HG02610 (cell line): ENCODE measurements around the gene YES1.
"Not testable (repeated sequence)": the region's sequence is repeated elsewhere in the genome, so short reads cannot be mapped to it uniquely, and the experiment has no call there.

ENCODE experiments used
- ATAC-seq: cut with Tn5 transposase; IDR thresholded peaks from one replicate; pipeline ENCODE4 v1.9.1; 2021; ENCODE audit warnings: mild to moderate bottlenecking, moderate library complexity; ENCODE audit not compliant: unreplicated experiment

The YES1 gene

DNA sequence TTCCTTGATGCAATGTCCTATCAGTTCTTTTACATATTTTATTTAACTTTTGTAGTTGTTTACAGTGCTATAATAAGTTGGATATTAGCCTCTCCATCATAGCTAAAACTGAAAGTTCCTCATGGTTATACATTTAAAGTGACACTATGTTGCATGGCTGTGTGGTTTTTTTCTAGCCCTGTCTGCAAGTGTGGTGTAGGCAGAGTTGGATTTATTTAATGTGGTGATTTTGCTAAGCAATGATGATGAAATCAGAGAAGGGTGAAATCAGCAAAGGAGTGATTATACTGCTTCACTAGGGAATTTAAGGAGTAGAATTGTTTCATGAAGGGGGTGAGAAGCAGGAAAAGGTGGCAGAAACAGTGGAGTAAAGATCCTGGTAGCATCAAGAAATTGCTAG is 81.3 kb downstream of the YES1 start:
- no peak for ATAC-seq

GRCh38 chr18:730120-730519 is 81.9 kb downstream of the YES1 start:
- not testable (repeated sequence) for ATAC-seq

DNA sequence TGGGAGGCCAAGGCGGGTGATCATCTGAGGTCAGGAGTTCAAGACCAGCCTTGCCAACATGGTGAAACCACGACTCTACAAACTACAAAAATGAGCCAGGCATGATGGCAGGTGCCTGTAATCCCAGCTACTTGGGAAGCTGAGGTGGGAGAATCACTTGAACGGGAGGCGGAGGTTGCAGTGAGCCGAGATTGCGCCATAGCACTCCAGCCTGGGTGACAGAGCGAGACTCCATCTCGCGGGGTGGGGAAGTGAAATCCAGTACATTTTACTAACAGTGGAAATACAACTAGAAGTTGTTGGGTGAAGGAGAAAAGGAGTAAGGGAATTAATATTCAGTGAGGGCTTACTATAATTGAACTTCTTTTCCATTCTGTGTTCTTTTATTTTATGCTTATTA is 86.4 kb downstream of the YES1 start:
- no peak for ATAC-seq

- no peak for ATAC-seq
Observed at GRCh38 chr18:723541-724080, 88.4 kb downstream of the YES1 start.

DNA sequence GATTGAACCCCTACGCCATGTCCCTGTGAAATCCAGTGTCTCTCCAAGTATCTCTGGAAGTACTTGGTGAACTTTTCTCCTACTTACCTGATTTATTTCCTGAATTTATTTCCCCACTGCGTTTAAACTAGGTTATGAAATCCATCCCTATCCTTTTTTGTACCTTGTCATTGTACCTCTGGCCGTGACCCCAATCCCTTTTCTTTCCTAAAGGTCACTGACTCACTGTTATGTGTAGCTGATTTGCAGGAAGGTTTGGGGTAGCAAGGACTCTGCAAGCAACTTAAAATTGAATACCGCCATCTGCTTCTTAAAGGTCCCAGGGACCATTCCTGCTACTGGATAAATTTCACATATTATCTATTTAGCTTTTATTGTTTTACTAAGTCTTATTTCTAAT is 95.0 kb downstream of the YES1 start:
- ATAC-seq: no peak

DNA sequence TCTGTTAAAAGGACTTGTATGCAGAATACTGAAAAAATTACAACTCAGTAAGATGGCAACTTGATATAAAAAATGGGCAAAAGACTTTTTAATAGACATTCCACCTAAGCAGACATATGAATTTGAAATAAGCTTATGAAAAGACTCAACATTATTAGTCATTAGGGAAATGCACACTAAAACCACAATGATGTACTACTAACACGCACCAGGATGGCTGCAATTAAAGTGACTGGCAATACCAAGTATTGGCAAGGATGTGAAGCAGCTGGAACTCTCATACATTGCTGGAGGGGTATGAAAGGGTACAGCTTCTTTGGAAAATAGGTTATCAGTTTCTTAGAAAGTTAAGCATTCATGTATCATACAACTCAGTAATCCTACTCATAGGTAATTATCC is 96.4 kb downstream of the YES1 start:
- no peak for ATAC-seq

DNA sequence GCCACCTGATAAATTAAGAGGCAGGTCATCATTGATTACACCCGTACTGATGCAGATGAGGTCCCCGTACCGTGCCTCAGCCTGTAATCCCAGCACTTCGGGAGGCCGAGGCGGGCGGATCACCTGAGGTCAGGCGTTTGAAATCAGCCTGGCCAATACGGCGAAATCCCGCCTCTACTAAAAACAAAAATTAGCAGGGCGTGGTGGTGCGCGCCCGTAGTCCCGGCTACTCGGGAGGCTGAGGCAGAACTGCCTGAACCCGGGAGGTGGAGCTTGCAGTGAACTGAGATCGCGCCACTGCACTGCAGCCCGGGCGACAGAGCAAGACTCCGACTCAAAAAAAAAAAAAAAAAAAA is 98.9 kb downstream of the YES1 start:
- ATAC-seq: no peak

GRCh38 chr18:712401-713134 is 99.5 kb downstream of the YES1 start, which contains the start of gene ENOSF1:
Gene ENOSF1 (minus strand): TSS chr18:712630. CDS start chr18:712587, 43 bp downstream.
- peak; percentile 92 for ATAC-seq

- peak; percentile 54 for ATAC-seq
Observed at GRCh38 chr18:711657-712400, 100.2 kb downstream of the YES1 start.

- no peak for ATAC-seq
Observed at GRCh38 chr18:711310-711656, 100.8 kb downstream of the YES1 start.

DNA sequence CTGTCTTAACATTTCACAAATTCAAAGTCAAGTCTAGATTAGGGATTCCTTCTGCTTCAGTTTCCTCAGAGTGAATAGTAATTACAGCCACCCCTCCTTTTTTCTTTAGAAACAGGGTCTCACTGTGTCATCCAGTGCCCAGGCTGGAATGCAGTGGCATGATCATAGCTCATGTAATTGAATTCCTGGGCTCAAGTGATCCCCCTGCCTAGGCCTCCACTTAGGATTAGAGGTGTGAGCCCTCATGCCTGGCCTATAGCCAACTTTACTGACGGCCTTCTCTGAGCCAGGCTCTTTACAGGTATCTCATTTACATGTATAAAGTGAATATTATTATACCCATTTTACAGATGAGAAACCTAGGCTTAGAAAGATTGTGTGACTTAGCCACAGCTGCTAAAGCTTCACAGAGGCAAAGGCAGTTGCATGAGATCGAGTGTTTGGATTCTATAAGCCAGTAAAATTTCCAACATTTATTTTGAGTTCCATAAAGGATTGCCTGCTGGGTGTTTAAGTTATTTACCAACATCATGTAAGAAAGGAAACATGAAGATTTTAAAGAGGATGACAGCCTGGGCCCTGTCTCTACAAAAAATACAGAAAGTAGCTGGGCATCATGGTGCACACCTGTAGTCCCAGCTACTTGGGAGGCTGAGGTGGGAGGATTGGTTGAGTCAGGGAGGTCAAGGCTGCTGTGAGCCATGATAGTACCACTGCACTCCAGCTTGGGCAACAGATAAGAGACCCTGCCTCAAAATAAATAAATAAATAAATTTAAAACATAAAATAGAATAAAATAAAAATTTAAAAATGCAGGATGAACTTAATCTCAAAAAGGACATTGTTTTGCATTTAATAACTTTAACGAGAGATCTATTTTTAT is 101.4 kb downstream of the YES1 start:
- ATAC-seq: no peak

- ATAC-seq: no peak
Observed at GRCh38 chr18:709771-710170, 102.3 kb downstream of the YES1 start.

DNA sequence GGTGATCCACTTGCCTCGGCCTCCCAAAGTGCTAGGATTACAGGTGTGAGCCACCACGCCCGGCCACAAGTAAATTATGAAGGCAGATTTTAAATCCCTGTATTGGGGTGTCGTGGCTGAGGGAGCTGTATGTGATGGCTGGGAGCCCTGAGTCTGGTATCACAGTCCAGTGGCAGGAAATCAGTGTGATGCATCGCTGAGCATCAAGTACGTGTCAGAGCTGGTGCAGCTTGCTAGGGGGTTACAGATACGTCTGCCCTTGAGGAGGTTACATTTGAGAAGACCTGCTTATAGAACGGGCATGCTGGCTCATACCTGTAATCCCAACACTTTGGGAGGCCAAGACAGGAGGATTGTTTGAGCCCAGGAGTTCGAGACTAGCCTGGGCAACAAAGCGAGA is 103.9 kb downstream of the YES1 start:
- no peak for ATAC-seq

- no peak for ATAC-seq
Observed at GRCh38 chr18:706405-706804, 105.6 kb downstream of the YES1 start.

DNA sequence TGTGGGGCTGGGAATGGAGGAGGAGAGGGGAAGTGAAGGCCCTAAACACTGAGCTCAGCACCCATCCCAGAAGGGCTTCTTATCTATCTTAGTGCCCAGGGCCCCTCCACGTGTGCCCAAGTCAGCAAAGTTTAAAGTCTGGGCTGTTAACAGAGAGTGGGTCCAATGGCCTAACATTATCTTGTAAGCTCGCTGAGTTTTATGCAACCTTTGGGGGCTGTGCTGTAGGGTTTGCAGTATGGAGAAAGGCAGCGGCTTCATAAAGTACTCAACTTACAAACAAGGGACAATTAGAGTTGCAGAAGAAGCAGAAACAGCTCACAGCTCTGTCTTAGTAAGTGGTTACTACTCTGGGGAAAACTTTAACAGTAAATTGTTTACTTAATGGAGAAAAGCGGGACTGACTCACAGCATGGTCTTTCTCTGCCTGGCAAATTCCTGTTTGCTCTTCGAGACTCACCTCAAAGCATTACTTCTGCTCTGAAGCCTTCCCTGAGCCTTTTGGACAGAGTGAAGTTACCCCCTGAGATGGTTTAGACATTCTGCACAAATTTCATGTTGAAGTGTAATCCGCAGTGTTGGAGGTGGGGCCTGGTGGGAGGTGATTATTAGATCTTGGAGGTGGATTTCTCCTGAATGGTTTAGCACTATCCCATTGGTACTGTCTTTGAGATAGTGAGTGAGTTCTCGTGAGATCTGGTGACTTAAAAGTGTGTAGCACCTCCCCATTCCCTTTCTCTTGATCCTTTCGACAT is 108.7 kb downstream of the YES1 start:
- no peak for ATAC-seq

- no peak for ATAC-seq
Observed at GRCh38 chr18:697800-698199, 114.2 kb downstream of the YES1 start.

- no peak for ATAC-seq
Observed at GRCh38 chr18:697012-697411, 115.0 kb downstream of the YES1 start.

DNA sequence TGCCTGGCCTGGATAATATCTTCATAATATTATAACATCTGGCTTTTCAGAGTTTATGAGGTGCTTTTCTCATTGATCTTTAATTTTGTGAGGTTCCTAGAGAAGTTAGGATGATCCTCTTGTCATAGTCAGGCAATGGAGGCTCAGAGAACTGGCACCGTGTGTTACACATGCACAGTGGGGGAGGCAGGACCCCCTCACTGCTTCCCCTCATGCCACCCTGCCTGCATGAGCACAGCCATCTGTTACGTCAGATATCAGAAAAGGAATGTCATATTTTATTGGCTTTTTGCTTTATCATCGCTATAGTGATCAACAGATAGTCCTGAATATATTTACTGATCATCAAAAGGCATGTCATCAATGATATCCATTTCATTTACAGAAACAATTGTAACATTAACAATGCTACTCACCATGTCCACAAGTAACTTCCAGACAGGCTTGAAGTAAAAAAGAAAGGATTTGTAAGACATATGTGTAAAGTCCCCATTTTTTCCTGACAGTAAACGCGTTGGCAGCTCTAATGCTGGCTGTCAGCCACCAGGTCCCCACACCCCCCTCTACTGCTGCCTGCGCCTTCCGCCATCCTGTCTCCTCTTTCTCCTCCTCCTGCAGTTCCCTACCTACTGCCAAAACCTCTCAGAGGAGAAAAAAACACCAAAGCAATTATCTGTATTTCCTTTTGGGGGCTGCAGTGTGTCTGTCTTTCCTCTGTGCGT is 118.4 kb downstream of the YES1 start:
- ATAC-seq: no peak

DNA sequence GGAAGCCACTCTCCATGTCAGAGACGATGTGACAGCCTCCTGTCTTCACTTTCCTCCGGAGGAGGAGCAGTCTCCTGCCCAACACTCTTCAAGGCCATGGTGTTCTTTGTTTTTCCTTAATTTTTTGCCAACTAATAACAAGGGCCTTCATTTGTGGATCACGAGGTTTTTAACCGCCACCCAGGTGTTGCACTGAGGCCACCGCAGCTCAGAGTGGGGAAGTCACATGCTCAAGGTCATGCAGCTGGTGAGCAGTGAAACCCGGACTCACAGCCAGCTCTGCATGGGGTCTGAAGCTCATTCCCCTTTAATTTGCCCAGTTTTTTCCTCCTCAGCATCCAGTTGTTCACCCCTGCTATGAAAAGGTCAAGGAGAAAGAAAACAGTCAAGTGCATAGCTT is 119.2 kb downstream of the YES1 start:
- ATAC-seq: no peak

DNA sequence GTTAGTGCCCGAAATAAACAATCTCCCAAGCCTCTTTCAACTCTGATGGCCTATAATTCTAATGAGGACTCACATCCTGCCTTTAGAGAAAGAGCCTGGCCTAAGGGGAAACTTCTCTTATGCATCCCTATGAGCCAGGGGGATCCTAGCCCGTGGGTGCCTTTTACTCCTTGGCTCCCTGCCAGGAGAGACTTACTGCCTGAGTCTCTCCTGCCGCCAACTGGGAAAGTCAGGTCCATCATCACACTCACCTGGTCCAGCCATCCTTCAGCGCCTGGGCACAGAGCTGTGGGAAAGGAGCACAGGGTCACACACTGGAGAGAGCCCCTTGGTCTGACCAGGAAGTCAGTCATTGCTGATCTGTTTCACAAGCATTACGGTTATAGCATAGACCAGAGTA is 123.7 kb downstream of the YES1 start:
- ATAC-seq: no peak
